GM10847 (cell line): Measurements from ENCODE around the gene BMF.

Experiments used
- POLR2A ChIP-seq: IDR thresholded peaks from 2 replicates; pipeline ENCODE4 v1.6.1; 2011; ENCODE audit not compliant: insufficient read length; ENCODE audit errors: extremely low read depth

Gene BMF

GRCh38 chr15:40104296-40104864, 4.3 kb downstream of the BMF start:
- TF ChIP-seq POLR2A = no peak

GRCh38 chr15:40103864-40104271, 4.8 kb downstream of the BMF start:
- no peak for TF ChIP-seq POLR2A

DNA sequence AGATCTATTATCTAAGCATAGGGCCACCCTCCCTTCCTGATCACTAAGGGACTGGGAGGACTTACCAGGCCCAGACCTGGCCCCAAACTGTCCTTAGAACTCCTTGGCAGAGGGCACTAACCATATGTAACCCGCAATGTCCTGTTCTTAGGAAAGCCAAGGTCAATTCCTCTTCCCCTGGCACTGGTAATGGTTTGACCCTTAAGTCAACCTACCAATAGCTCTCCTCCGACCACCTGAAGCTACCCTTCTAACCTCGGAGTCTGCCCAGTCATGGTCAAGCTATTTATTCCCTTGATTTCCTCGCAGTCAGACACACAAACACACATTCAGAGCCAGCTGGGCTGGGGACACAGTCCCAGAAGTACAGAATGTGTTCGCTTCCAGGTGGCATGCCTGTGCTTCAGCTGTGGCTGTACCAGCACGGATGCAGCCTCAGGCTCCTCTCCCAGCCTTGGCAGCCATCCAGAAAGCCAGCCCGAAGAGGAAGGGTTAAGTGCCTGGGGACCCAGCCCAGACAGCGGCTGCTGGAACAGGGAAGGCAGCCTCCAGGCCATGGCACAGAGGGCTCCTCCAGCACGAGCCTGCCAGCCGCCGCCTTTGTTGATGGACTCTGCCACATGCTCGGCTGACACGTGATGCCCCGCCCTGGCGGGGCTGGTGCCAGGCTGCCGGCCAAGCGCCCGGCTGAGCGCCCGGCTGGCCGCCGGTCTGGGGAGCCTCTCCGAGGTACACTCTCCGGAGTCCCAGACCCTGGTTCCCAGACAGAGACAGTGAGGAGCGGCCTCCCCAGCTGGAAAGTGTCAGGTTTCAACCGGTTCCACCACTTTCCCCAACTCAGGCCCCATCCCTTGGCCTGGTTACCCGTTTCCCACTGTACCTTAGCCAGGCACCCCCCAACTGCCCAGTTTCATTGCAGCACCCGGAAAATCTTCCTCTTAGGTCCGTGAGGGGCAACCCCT, 5.5 kb downstream of the BMF start:
- TF ChIP-seq POLR2A = no peak

GRCh38 chr15:40100947-40101905, 7.5 kb downstream of the BMF start:
- TF ChIP-seq POLR2A = no peak

DNA sequence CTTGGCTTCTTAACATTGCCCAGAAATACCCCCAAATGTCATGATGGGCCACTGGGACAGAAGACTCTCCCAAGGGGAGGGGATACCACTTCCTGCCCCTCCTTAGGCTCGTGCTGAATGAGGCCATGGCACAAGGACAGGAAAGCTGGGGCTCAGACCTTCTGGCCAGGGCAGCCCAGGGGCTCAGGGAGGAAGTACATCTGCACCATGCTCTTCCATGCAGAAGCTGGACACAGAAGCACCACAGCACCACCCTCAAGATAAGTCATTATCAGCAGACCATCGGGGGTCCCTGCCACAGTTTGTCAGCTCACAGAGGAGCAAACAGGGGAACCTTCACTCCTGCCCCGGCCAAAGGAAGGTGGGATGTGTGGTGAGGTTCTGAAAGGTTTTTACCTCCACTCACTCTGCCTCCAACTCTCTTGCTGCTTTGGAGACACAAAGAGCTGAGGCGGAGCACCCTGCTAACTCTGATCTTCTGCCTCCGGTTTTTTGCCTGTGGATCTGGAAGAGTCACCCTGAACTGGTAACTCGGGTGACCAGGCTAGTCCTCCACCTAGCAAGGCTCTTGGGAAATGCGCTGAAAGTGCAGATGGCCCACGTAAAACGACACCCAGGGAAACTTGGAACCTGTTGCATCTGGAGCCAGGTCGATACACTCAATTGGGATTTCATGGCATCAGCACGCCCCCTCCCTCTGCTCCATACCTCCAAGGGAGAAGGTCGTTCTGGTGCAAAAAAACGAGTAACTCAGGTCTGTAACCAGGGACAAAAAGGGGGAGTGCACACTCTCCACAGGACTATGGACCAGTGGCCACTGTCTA, 8.3 kb downstream of the BMF start:
- no peak for TF ChIP-seq POLR2A

DNA sequence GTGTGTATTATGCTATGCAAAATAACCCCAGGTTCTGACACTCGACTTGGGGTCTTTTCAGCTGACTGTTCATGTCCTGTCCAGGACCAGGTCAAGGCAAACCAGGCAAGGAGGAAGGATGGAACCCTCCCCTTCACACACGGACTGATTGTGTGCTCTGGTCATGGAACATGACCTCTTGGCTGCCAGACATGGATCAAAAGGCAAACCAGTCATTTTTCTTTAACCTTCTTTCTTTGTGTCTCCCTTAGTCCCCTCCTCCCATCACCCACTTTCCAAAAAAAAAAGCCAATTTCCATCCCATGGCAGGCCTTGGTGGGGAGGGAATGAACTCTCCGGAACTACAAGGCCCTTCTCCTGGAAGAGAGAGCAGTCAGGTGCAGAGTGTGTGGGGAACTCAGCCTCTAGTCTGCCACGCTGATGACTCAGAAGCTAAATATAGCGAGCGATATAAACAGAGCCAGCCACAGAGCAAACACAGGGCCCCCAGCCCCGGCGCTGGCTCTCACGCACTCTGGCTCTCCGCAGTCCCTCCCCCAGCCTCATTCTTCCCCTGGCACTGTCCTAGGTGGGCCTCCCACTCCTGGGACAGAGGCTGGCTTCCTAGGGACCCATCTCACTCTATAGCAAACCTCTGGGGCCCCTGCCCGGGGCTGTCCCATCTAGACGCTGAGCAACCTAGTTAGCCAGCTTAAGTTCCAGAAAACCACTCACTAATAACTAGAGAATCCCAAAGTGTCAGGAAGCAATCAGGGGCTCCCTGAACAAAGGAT, 10.0 kb downstream of the BMF start:
- TF ChIP-seq POLR2A = no peak

GRCh38 chr15:40097968-40098476, 10.7 kb downstream of the BMF start:
- no peak for TF ChIP-seq POLR2A

GRCh38 chr15:40097096-40097967, 11.3 kb downstream of the BMF start:
- TF ChIP-seq POLR2A = no peak

DNA sequence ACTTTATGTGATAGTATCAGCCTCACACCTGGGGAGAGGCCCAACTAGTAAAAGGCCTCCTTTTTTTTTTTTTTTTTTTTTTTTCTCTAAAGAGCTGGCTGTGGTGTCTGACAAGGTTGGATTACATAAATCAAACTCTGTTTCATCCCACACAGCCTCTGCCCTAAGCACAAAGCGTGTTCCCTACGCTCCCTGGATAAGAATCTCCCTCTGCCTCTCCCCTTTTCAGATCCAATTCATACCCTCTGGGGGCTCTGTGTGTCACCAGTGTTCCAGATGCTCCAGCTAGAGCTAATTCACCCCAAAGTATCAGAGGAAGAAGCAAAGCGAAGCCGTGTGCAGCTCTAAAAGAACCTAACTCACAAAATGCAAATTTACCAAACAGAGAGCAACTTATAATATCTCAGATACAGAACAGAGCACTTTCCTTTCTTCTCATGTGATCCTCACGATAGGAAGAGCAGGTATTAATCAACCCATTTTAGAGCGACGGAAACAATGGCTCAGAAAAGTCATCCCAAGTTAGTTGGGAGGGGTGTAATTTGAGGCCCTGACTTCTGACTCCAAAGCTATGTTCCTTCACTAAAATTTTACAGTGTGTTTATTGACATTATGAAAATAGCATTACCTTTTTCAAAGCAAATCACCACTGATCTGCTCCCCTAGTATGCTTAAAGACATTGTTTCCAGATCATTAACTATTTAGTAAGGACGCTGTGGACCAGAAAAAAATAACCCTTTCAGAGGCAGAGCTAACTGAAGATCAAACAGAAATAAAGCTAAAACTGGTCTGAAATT, 12.4 kb downstream of the BMF start:
- no peak for TF ChIP-seq POLR2A

GRCh38 chr15:40095371-40096093, 13.1 kb downstream of the BMF start:
- no peak for TF ChIP-seq POLR2A

- TF ChIP-seq POLR2A = no peak
Measured at GRCh38 chr15:40094156-40094555, 14.5 kb downstream of the BMF start.
